ENCODE results near the gene SF3A2. TPM values are rescaled to one million over a fixed set of nuclear protein-coding genes. Genes with fewer than 3 reads are reported as not detected.

The SF3A2 gene, protein sequence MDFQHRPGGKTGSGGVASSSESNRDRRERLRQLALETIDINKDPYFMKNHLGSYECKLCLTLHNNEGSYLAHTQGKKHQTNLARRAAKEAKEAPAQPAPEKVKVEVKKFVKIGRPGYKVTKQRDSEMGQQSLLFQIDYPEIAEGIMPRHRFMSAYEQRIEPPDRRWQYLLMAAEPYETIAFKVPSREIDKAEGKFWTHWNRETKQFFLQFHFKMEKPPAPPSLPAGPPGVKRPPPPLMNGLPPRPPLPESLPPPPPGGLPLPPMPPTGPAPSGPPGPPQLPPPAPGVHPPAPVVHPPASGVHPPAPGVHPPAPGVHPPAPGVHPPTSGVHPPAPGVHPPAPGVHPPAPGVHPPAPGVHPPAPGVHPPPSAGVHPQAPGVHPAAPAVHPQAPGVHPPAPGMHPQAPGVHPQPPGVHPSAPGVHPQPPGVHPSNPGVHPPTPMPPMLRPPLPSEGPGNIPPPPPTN
- 43.4 and 52.5 TPM in 2 replicates for total RNA-seq

GRCh38 chr19:2236314-2237050 is at the start of gene SF3A2, which contains the start of gene PLEKHJ1:
TSS of gene SF3A2 (plus strand) at chr19:2236824. CDS start at chr19:2243419, 6,595 bp downstream.
TSS of gene PLEKHJ1 (minus strand) at chr19:2236329. CDS start at chr19:2236248, 81 bp downstream.

DNA sequence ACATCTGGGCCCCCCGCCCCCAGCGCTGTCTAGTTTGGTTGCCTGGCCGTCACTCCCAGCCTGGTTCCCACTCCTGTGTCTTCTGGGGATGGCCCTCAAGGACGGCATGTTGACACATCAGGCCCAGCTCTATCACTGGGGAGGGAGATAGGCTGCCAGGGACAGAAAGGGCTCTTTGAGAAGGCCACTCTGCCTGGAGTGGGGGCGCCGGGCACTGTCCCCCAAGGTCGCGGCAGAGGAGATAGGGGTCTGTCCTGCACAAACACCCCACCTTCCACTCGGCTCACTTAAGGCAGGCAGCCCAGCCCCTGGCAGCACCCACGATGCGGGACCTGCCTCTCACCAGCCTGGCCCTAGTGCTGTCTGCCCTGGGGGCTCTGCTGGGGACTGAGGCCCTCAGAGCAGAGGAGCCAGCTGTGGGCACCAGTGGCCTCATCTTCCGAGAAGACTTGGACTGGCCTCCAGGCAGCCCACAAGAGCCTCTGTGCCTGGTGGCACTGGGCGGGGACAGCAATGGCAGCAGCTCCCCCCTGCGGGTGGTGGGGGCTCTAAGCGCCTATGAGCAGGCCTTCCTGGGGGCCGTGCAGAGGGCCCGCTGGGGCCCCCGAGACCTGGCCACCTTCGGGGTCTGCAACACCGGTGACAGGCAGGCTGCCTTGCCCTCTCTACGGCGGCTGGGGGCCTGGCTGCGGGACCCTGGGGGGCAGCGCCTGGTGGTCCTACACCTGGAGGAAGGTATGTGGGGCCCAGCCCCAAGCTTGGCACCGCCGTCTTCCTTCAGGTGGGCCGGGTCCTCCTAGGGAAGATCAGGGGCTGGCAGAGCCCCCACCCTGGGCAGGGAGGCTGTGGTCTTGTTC is 12.6 kb downstream of the SF3A2 start, which contains the start of gene AMH:
TSS of gene AMH (plus strand) at position 314 of the 857 bp plus-strand sequence. CDS start at position 324, 10 bp downstream.

GRCh38 chr19:2255982-2256685 is 19.5 kb downstream of the SF3A2 start, which contains the start of gene JSRP1:
TSS of gene JSRP1 (minus strand) at chr19:2256417. CDS start at chr19:2255314, 1,103 bp downstream.

DNA sequence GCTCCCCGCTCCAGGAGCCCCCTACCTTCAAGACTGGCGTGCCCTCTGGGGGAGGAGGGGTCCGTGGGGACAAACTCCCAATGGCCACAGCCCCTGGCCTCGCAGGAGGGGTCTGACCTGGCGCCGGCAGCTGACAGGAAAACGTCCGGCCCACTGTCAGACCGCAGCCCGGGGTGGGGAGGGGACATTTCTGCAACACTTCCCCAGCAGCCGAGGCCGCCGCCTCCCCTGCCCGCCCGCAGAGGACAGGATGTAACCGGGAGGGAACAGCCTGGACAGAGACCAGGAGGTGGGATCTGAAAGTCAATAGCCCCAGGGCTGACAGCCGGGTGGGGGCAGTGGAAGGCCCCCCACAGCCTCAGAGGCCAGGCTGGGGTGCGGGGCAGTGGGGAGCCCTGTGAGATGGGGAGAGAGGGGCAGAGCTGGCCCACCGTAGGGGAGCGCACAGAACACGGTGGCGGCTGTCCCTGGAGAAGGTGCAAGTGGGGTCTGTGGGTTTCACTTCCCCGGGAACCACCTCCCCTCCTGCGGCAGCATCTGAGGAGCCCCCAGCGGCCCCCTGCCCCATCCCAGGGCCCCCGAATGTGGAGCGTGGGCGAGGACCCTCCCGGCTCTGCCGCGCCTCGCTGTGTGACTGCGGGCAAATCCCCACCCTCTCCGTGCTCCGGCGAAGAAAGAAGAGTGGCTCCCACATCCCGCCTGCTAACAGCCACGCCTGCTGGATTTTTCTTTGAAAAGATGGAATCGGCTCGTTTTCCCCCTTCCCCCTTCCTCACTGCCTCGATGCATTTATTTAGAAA is 45.6 kb downstream of the SF3A2 start, which contains the start of gene PEAK3:
TSS of gene PEAK3 (minus strand) at position 114 of the 800 bp plus-strand sequence. CDS start 1,244 bp downstream, outside the sequence.

Other genes with a start within 250 kb of the SF3A2 start
- gene BTBD2, start 221.1 kb upstream of the SF3A2 start, total RNA-seq = 44.5 and 79.0 TPM in 2 replicates
- 76.0 and 203 TPM in 2 replicates for gene MKNK2, start 185.6 kb upstream of the SF3A2 start, total RNA-seq
- 16.4 and 23.9 TPM in 2 replicates for gene MOB3A, start 140.5 kb upstream of the SF3A2 start, total RNA-seq
- gene IZUMO4, start 139.9 kb upstream of the SF3A2 start, total RNA-seq = 0.81 and 0.85 TPM in 2 replicates
- gene AP3D1, start 85.3 kb upstream of the SF3A2 start, total RNA-seq = 93.7 and 101 TPM in 2 replicates
- gene DOT1L, start 72.9 kb upstream of the SF3A2 start, total RNA-seq = 4.1 and 5.6 TPM in 2 replicates
- gene PLEKHJ1, start 495 bp upstream of the SF3A2 start, total RNA-seq = 52.8 and 54.2 TPM in 2 replicates
- 0.18 and 0.19 TPM in 2 replicates for gene AMH, start 12.5 kb downstream of the SF3A2 start, total RNA-seq
- not detected in 2 replicates for gene JSRP1, start 19.6 kb downstream of the SF3A2 start, total RNA-seq
- gene PEAK3, start 45.4 kb downstream of the SF3A2 start, total RNA-seq = not detected in 2 replicates
- gene LINGO3, start 71.3 kb downstream of the SF3A2 start, total RNA-seq = not detected in 2 replicates
- gene LSM7, start 91.8 kb downstream of the SF3A2 start, total RNA-seq = 113 and 170 TPM in 2 replicates
- 21.5 and 38.0 TPM in 2 replicates for gene SPPL2B, start 91.9 kb downstream of the SF3A2 start, total RNA-seq
- not detected in 2 replicates for gene TMPRSS9, start 123.4 kb downstream of the SF3A2 start, total RNA-seq
- gene TIMM13, start 190.8 kb downstream of the SF3A2 start, total RNA-seq = 52.5 and 69.3 TPM in 2 replicates
- 95.1 and 135 TPM in 2 replicates for gene LMNB2, start 220.1 kb downstream of the SF3A2 start, total RNA-seq
- gene GADD45B, start 239.3 kb downstream of the SF3A2 start, total RNA-seq = 16.2 and 67.5 TPM in 2 replicates